Sigmoid colon (tissue), 4 donors: ENCODE results near the gene THSD8.

Experiments used
- EP300 ChIP-seq, 4 donors: sonication (generic); formaldehyde crosslinking; IDR thresholded peaks; one replicate each; pipeline ENCODE4 v1.6.1; 2017; ENCODE audit warnings: antibody characterized with exemption in 4 of 4
- POLR2A ChIP-seq, 2 donors: fragments of 450-650 bp; IDR thresholded peaks; one replicate each; pipeline ENCODE4 v1.6.1; 2016; ENCODE audit warnings: antibody characterized with exemption in 2 of 2, mild to moderate bottlenecking in 2 of 2, moderate library complexity in 2 of 2
- POLR2AphosphoS5 ChIP-seq, 4 donors: sonication (generic); formaldehyde crosslinking; IDR thresholded peaks; one replicate each; pipeline ENCODE4 v1.6.1; 2017; ENCODE audit warnings: antibody characterized with exemption in 4 of 4
- TF ChIP-seq, protein P1 (sequence below), 4 experiments: fragments of 450-650 bp in 3 of 4; fragments of 200-600 bp in 1 of 4; IDR thresholded peaks; one replicate each; pipeline ENCODE4 v1.5.1; 2016 to 2019; ENCODE audit warnings: antibody characterized with exemption in 4 of 4, mild to moderate bottlenecking in 3 of 4, moderate library complexity in 2 of 4

DNA sequence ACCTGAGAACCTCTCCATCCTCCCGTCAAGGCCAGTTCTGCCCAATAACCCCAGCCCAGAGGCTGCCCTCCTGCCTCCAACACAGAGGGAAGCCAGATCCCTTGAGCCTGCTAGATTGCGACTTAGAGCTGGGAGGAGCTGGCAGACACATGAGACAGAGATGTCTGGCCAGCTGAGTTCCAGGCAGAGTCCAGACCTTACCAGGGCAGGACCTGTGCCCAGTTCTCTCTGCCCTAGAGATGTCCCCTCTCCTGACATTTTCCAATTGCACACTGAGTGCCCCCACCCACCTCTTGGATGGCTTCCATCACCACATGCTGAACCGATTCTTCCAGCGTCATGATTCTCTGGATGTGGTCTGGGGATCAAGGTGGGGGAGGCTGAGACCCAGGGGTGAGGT lies 29.5 kb upstream of the THSD8 start:
- TF ChIP-seq, protein P1, sequence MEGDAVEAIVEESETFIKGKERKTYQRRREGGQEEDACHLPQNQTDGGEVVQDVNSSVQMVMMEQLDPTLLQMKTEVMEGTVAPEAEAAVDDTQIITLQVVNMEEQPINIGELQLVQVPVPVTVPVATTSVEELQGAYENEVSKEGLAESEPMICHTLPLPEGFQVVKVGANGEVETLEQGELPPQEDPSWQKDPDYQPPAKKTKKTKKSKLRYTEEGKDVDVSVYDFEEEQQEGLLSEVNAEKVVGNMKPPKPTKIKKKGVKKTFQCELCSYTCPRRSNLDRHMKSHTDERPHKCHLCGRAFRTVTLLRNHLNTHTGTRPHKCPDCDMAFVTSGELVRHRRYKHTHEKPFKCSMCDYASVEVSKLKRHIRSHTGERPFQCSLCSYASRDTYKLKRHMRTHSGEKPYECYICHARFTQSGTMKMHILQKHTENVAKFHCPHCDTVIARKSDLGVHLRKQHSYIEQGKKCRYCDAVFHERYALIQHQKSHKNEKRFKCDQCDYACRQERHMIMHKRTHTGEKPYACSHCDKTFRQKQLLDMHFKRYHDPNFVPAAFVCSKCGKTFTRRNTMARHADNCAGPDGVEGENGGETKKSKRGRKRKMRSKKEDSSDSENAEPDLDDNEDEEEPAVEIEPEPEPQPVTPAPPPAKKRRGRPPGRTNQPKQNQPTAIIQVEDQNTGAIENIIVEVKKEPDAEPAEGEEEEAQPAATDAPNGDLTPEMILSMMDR (IDR thresholded peaks at IDR 0.05): no peak
- TF ChIP-seq POLR2A (IDR thresholded peaks at IDR 0.05) (no peak), POLR2AphosphoS5 (IDR thresholded peaks at IDR 0.05) (no peak), EP300 (IDR thresholded peaks at IDR 0.05) (no peak)
